Left ventricle myocardium inferior (tissue), 1 donor: ENCODE data around the gene TMUB2. TPM values are rescaled to one million over a fixed set of nuclear protein-coding genes. Genes with fewer than 3 reads are reported as not detected.

Experiments used
- DNase-seq: peaks from one replicate; pipeline ENCODE4 v3.0.0-alpha.2; 2020
- H3K27ac ChIP-seq: fragments of 200-600 bp; replicated peaks from 2 replicates; pipeline ENCODE4 v1.8.0; 2021
- H3K27me3 ChIP-seq: fragments of 200-600 bp; 2 replicates; pipeline ENCODE4 v1.8.0; 2021; ENCODE audit warnings: low read depth
- H3K36me3 ChIP-seq: fragments of 200-600 bp; 2 replicates; pipeline ENCODE4 v1.8.0; 2021
- H3K4me1 ChIP-seq: fragments of 200-600 bp; 2 replicates; pipeline ENCODE4 v1.8.0; 2021
- H3K4me3 ChIP-seq: fragments of 200-600 bp; 2 replicates; pipeline ENCODE4 v1.8.0; 2021; ENCODE audit warnings: mild to moderate bottlenecking, moderate library complexity
- H3K9me3 ChIP-seq: fragments of 200-600 bp; replicated peaks from 2 replicates; pipeline ENCODE4 v1.8.0; 2021
- CTCF ChIP-seq: fragments of 200-600 bp; IDR thresholded peaks from 2 replicates; pipeline ENCODE4 v1.8.0; 2021; ENCODE audit warnings: antibody characterized with exemption, mild to moderate bottlenecking, borderline replicate concordance
- intact Hi-C: fragments of 100-400 bp; cut with micrococcal nuclease; formaldehyde crosslinking; loops from one replicate; pipeline ENCODE4 v1.11.0; 2022
- total RNA-seq: library from RNA; stranded (reverse); fragmentation: NEBNext Ultra II Directional; extraction: Animal tissue kit (Norgen Biotek cat#: 25700); gene quantifications from one replicate; pipeline ENCODE4 v1.2.1, GENCODE V29; 2021
- donor health status: DM: no; HTN: yes; CAD: no; lungs with severe emphysema.

Gene TMUB2
- total RNA-seq, 1 donor from 2014 or later, result 20.9 TPM

- no peaks in the 10 kb centered on the region for H3K9me3 ChIP-seq
- no peak overlapping the region for H3K27ac ChIP-seq
- H3K36me3 ChIP-seq, result peaks cover 87% of the 10 kb centered on the region
Observed at GRCh38 chr17:44211281-44212265, 24.8 kb downstream of the TMUB2 start.

GRCh38 chr17:44212507-44213402 lies 26.0 kb downstream of the TMUB2 start:
- no peak overlapping the region for H3K27ac ChIP-seq
- no peak for DNase-seq
- intact Hi-C loops, result loop anchor here (5.0 kb wide), 1 partner anchor 120 kb away; no protein-coding TSS in a partner anchor
- H3K4me1 ChIP-seq, result peaks cover 43% of the 10 kb centered on the region
- no peaks in the 10 kb centered on the region for H3K27me3 ChIP-seq
- no peaks in the 10 kb centered on the region for H3K9me3 ChIP-seq
- no peak overlapping the region for H3K4me3 ChIP-seq
- H3K36me3 ChIP-seq, result peaks cover 83% of the 10 kb centered on the region
- TF ChIP-seq CTCF, result no peak

More at GRCh38 chr17:44211281-44212265, 24.8 kb downstream of the TMUB2 start:
- peaks cover 31% of the 10 kb centered on the region for H3K4me1 ChIP-seq
- intact Hi-C loops, result loop anchor here (5.0 kb wide), 1 partner anchor 121 kb away; no protein-coding TSS in a partner anchor
- no peak overlapping the region for H3K4me3 ChIP-seq
- H3K27me3 ChIP-seq, result no peaks in the 10 kb centered on the region
- DNase-seq, result no peak
- no peak for TF ChIP-seq CTCF

- peaks cover 49% of the 10 kb centered on the region for H3K4me1 ChIP-seq
- H3K9me3 ChIP-seq, result no peaks in the 10 kb centered on the region
- H3K4me3 ChIP-seq, result no peak overlapping the region
- no peak for TF ChIP-seq CTCF
- no peaks in the 10 kb centered on the region for H3K27me3 ChIP-seq
- intact Hi-C loops, result loop anchor here (5.0 kb wide), 1 partner anchor 119 kb away; no protein-coding TSS in a partner anchor
- H3K36me3 ChIP-seq, result peaks cover 75% of the 10 kb centered on the region
- no peak for DNase-seq
- no peak overlapping the region for H3K27ac ChIP-seq
Observed at GRCh38 chr17:44213403-44214229, 26.8 kb downstream of the TMUB2 start.

- no peak for TF ChIP-seq CTCF
- peaks cover 49% of the 10 kb centered on the region for H3K4me1 ChIP-seq
- H3K4me3 ChIP-seq, result no peak overlapping the region
- H3K9me3 ChIP-seq, result no peaks in the 10 kb centered on the region
- DNase-seq, result no peak
- H3K27ac ChIP-seq, result no peak overlapping the region
- peaks cover 69% of the 10 kb centered on the region for H3K36me3 ChIP-seq
- no peaks in the 10 kb centered on the region for H3K27me3 ChIP-seq
- intact Hi-C loops, result loop anchor here (5.0 kb wide), 1 partner anchor 118 kb away; no protein-coding TSS in a partner anchor
Observed at GRCh38 chr17:44214230-44214494, 27.4 kb downstream of the TMUB2 start.
